HEK293 (cell line): ENCODE data around the gene ZNF318.

ENCODE experiments used
- CTCF ChIA-PET: fragments of 350-600 bp; formaldehyde crosslinking; extraction: SDS; loops from one replicate; lab custom pipeline; 2021; ENCODE audit warnings: antibody characterized with exemption; lab: Yijun Ruan, JAX
- POLR2A ChIA-PET: fragments of 300-600 bp; formaldehyde crosslinking; extraction: SDS; loops from one replicate; lab custom pipeline; 2020; ENCODE audit warnings: antibody characterized with exemption, inconsistent platforms; lab: Yijun Ruan, JAX
- H3K27ac ChIP-seq: fragments of 200-500 bp; sonication (Bioruptor generic); 2 replicates; pipeline ENCODE4 v1.5.1; 2014; ENCODE audit warnings: low read depth, low read length, control low read depth, inconsistent platforms; ENCODE audit errors: extremely low read depth
- H3K36me3 ChIP-seq, 2 experiments: fragments of 200-500 bp in 1 of 2; sonication (Bioruptor generic) in 1 of 2; 1 replicate in 1 of 2; 2 replicates in 1 of 2; pipeline ENCODE4 v1.5.1; 2014 to 2017; ENCODE audit warnings: inconsistent platforms in 2 of 2, low read length in 2 of 2; ENCODE audit not compliant: control insufficient read depth in 2 of 2, insufficient read depth in 1 of 2
- H3K4me1 ChIP-seq: fragments of 200-500 bp; sonication (Bioruptor generic); 2 replicates; pipeline ENCODE4 v1.5.1; 2014; ENCODE audit warnings: mild to moderate bottlenecking, low read length, inconsistent platforms; ENCODE audit not compliant: control insufficient read depth, insufficient read depth
- H3K4me3 ChIP-seq: 2 replicates; pipeline ENCODE4 v1.5.1; 2011; ENCODE audit warnings: low read depth, mild to moderate bottlenecking, control low read depth, low read length, moderate library complexity
- H3K9me3 ChIP-seq: fragments of 200-500 bp; sonication (Bioruptor generic); 2 replicates; pipeline ENCODE4 v1.5.1; 2014; ENCODE audit warnings: low read depth, low read length, inconsistent platforms; ENCODE audit not compliant: control insufficient read depth, insufficient read depth
- BCL11B ChIP-seq: fragments of 450-650 bp; formaldehyde crosslinking; IDR thresholded peaks from 2 replicates; pipeline ENCODE4 v1.5.1; 2016; ENCODE audit warnings: low read depth, missing biosample characterization, missing genetic modification characterization
- EGR2 ChIP-seq: fragments of 450-650 bp; formaldehyde crosslinking; IDR thresholded peaks from 2 replicates; pipeline ENCODE4 v1.5.1; 2016; ENCODE audit warnings: low read depth, missing biosample characterization, missing genetic modification characterization
- HOXA7 ChIP-seq: sonication (generic); formaldehyde crosslinking; IDR thresholded peaks from 2 replicates; pipeline ENCODE4 v1.8.1; 2022; ENCODE audit warnings: missing genetic modification reagents, borderline replicate concordance
- KLF1 ChIP-seq: fragments of 450-650 bp; formaldehyde crosslinking; IDR thresholded peaks from 2 replicates; pipeline ENCODE4 v1.5.1; 2016; ENCODE audit warnings: missing biosample characterization, missing genetic modification characterization
- PBX3 ChIP-seq: sonication (generic); formaldehyde crosslinking; IDR thresholded peaks from 2 replicates; pipeline ENCODE4 v1.8.1; 2022; ENCODE audit warnings: mild to moderate bottlenecking, moderate library complexity, missing genetic modification reagents
- RBAK ChIP-seq: fragments of 450-650 bp; formaldehyde crosslinking; IDR thresholded peaks from 2 replicates; pipeline ENCODE4 v1.5.1; 2016; ENCODE audit warnings: missing biosample characterization, missing genetic modification characterization
- SP3 ChIP-seq: fragments of 450-650 bp; formaldehyde crosslinking; IDR thresholded peaks from 2 replicates; pipeline ENCODE4 v1.5.1; 2016; ENCODE audit warnings: missing biosample characterization, missing genetic modification characterization
- ZIC2 ChIP-seq: fragments of 450-650 bp; formaldehyde crosslinking; IDR thresholded peaks from 2 replicates; pipeline ENCODE4 v1.5.1; 2016; ENCODE audit warnings: missing biosample characterization, missing genetic modification characterization
- ZNF335 ChIP-seq: fragments of 450-650 bp; formaldehyde crosslinking; conservative IDR thresholded peaks from 2 replicates; pipeline ENCODE4 v1.5.1; 2016; ENCODE audit warnings: missing biosample characterization, missing genetic modification characterization
- ZNF404 ChIP-seq: fragments of 450-650 bp; formaldehyde crosslinking; IDR thresholded peaks from 2 replicates; pipeline ENCODE4 v1.5.1; 2017; ENCODE audit warnings: missing biosample characterization, missing genetic modification characterization
- ZNF555 ChIP-seq: fragments of 450-650 bp; formaldehyde crosslinking; conservative IDR thresholded peaks from 2 replicates; pipeline ENCODE4 v1.5.1; 2017; ENCODE audit warnings: missing biosample characterization, mild to moderate bottlenecking, missing genetic modification characterization, inconsistent platforms
- ZNF571 ChIP-seq: fragments of 450-650 bp; formaldehyde crosslinking; IDR thresholded peaks from 2 replicates; pipeline ENCODE4 v1.5.0; 2017; ENCODE audit warnings: missing biosample characterization, missing genetic modification characterization
- ZNF626 ChIP-seq: fragments of 450-650 bp; sonication (Bioruptor Pico); formaldehyde crosslinking; IDR thresholded peaks from 2 replicates; pipeline ENCODE4 v1.5.1; 2018; ENCODE audit warnings: missing biosample characterization, missing genetic modification characterization, inconsistent platforms
- ZNF768 ChIP-seq: fragments of 450-650 bp; formaldehyde crosslinking; IDR thresholded peaks from 2 replicates; pipeline ENCODE4 v1.5.1; 2018; ENCODE audit warnings: missing biosample characterization, mild to moderate bottlenecking, missing genetic modification characterization
- TF ChIP-seq, protein P1 (sequence below): fragments of 450-650 bp; formaldehyde crosslinking; IDR thresholded peaks from 2 replicates; pipeline ENCODE4 v1.5.1; 2016; ENCODE audit warnings: missing biosample characterization, missing genetic modification characterization

The ZNF318 gene

DNA sequence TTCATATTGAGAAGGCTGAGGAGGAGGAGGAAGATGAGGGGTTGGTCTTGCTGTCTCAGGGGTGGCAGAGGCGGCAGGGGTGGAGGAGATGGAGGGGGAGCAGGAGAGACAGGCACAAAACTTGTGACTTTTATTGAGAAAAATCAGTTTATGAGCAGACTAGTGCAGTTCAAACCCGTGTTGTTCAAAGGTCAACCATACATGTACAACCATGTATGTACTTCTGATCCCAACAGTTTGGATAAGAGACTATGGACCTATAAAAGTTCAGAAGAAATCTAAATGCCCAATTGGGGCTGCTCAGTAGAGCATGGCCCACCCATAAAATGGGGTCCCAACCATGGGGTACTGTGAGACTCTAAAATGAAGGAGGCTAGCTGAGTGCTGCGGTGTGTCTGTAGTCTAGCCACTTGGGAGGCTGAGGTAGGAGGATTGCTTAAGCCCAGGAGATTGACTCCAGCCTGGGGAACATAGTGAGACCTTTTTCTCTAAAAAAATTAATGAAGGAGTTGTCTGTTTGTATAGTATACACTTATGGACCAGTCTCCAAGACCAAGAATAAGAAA is 79.0 kb downstream of the ZNF318 start (continued):
- no peak for TF ChIP-seq ZNF404
- no peak for TF ChIP-seq BCL11B (tag by site-specific recombination)
- no peak for TF ChIP-seq RBAK
- TF ChIP-seq ZNF626 (tag by site-specific recombination): no peak
- TF ChIP-seq ZNF571: no peak
- no peak for TF ChIP-seq SP3 (tag by site-specific recombination)
- TF ChIP-seq, protein P1, sequence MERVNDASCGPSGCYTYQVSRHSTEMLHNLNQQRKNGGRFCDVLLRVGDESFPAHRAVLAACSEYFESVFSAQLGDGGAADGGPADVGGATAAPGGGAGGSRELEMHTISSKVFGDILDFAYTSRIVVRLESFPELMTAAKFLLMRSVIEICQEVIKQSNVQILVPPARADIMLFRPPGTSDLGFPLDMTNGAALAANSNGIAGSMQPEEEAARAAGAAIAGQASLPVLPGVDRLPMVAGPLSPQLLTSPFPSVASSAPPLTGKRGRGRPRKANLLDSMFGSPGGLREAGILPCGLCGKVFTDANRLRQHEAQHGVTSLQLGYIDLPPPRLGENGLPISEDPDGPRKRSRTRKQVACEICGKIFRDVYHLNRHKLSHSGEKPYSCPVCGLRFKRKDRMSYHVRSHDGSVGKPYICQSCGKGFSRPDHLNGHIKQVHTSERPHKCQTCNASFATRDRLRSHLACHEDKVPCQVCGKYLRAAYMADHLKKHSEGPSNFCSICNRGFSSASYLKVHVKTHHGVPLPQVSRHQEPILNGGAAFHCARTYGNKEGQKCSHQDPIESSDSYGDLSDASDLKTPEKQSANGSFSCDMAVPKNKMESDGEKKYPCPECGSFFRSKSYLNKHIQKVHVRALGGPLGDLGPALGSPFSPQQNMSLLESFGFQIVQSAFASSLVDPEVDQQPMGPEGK (tag by site-specific recombination): no peak
- TF ChIP-seq ZNF555 (tag by site-specific recombination): no peak

- TF ChIP-seq EGR2 (no peak), KLF1 (peak; percentile 81)
- no peaks in the 10 kb centered on the region for H3K9me3 ChIP-seq
- ChIA-PET CTCF (interaction anchor here (1.1 to 2.2 kb wide), 7 partner anchors 7 to 219 kb away, joined by 3 to 9 read pairs (median 5); partner anchors contain the start of gene DNPH1), POLR2A (no interaction called here)
- H3K36me3 ChIP-seq: no peaks in the 10 kb centered on the region
- no peak overlapping the region for H3K27ac ChIP-seq
- no peaks in the 10 kb centered on the region for H3K4me1 ChIP-seq
- H3K4me3 ChIP-seq: no peak overlapping the region
These were observed 81.4 kb downstream of the ZNF318 start for GRCh38 chr6:43287717-43288679.

- Histone ChIP-seq H3K36me3 (no peaks in the 10 kb centered on the region), H3K9me3 (no peaks in the 10 kb centered on the region), H3K4me1 (no peaks in the 10 kb centered on the region), H3K27ac (no peak overlapping the region)
- POLR2A ChIA-PET: no interaction called here
- peak; percentile 43 for TF ChIP-seq ZIC2
- TF ChIP-seq PBX3 (CRISPR knock-in tag): no peak
- TF ChIP-seq ZNF335 (tag by site-specific recombination): no peak
- no peak for TF ChIP-seq HOXA7 (CRISPR knock-in tag)
- no peak for TF ChIP-seq ZNF768 (tag by site-specific recombination)
- TF ChIP-seq, all 188 proteins: peak for 1
- CTCF ChIA-PET: interaction anchor here (0.6 to 2.2 kb wide), 11 partner anchors 8 to 220 kb away, joined by 3 to 9 read pairs (median 3); partner anchors contain the start of genes DNPH1 and PTK7
- no peak overlapping the region for H3K4me3 ChIP-seq
These were observed 82.3 kb downstream of the ZNF318 start for GRCh38 chr6:43286980-43287716.
